GM20000 (cell line): ENCODE data around the gene DHX38.

Source experiments
- DNase-seq: peaks from one replicate; pipeline ENCODE4 v3.0.0; 2012; ENCODE audit warnings: low spot score
- TF ChIP-seq, protein P1 (sequence below): IDR thresholded peaks from 2 replicates; pipeline ENCODE4 v1.5.1; 2012; ENCODE audit warnings: mild to moderate bottlenecking, control low read depth; ENCODE audit errors: extremely low read depth, missing control alignments

Gene DHX38

DNA sequence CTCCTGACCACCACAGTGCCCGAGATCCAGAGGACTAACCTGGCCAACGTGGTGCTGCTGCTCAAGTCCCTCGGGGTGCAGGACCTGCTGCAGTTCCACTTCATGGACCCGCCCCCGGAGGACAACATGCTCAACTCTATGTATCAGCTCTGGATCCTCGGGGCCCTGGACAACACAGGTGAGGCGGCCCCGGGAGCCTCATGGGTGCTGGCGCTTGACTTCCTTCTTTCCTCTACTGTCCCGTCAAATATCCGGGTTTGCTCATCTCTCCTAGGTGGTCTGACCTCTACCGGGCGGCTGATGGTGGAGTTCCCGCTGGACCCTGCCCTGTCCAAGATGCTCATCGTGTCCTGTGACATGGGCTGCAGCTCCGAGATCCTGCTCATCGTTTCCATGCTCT is 13.7 kb downstream of the DHX38 start:
- no peak for DNase-seq
- TF ChIP-seq, protein P1, sequence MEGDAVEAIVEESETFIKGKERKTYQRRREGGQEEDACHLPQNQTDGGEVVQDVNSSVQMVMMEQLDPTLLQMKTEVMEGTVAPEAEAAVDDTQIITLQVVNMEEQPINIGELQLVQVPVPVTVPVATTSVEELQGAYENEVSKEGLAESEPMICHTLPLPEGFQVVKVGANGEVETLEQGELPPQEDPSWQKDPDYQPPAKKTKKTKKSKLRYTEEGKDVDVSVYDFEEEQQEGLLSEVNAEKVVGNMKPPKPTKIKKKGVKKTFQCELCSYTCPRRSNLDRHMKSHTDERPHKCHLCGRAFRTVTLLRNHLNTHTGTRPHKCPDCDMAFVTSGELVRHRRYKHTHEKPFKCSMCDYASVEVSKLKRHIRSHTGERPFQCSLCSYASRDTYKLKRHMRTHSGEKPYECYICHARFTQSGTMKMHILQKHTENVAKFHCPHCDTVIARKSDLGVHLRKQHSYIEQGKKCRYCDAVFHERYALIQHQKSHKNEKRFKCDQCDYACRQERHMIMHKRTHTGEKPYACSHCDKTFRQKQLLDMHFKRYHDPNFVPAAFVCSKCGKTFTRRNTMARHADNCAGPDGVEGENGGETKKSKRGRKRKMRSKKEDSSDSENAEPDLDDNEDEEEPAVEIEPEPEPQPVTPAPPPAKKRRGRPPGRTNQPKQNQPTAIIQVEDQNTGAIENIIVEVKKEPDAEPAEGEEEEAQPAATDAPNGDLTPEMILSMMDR, result no peak

DNA sequence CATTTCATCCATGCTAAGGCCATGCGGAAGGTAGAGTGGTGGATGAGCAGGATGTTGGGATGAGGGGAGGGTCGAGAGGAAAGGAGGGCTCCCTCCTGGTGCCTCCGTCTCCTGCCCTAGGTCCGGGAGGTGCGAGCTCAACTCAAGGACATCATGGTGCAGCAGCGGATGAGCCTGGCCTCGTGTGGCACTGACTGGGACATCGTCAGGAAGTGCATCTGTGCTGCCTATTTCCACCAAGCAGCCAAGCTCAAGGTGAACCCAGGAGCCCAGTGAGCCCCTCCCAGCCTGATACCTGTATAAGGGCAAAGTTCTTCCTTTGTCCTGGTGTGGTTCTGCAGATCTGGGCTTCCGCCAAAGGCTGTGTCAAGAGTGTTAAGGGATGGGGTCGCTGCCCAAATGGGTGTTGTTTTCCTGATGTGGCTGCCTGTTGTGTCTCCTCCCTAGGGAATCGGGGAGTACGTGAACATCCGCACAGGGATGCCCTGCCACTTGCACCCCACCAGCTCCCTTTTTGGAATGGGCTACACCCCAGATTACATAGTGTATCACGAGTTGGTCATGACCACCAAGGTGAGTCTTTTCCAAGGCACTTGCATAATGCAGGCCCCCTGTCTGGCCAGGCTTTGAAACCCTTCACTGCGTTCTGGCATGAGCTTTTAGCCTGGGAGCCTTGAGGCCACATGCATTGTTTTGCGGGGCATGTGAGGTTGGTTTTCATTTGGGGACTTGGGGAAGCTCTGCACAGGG is 14.9 kb downstream of the DHX38 start:
- no peak for DNase-seq
- TF ChIP-seq, protein P1, result no peak

DNA sequence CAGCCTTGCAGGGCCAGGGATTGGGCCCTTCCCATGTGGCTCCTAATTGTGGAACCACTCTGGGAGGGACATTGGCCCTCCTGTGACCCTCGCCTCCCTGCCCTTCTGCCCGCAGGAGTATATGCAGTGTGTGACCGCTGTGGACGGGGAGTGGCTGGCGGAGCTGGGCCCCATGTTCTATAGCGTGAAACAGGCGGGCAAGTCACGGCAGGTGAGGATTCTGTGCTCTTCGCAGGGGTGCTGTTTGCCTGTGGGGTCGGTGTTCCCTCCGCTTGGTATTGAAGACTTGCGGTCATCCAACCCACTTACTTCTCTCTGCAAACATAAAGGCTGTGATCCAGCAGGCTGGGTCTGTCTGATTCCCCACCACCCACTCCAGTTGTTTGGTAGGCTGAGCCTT is 15.7 kb downstream of the DHX38 start:
- TF ChIP-seq, protein P1, result no peak
- DNase-seq, result no peak

DNA sequence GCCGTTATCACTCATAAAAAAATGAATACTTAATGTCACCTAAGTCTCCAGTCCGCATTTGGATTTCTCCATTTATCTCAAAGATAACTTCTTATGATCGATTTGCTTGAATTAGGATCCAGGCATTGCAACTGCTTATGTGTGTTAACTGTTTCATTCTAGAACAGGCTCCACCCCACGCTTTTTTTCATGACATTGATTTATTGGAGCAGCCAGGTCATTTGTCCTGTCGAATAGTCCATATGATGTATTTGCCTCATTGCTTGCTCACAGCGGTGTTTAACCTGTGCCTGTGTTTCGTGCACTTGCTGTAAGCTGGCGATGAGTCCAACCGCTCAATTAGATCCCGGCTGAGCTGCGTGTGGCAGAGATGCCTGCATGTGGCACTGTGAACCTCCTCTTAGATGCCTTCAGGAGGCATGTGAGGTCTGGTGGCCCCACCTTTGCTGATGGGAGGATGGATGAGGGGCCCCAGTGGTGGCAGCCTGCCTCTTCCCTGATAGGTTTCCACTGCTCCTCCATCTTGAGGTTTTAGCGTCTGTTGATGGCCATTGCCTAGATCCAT is 16.4 kb downstream of the DHX38 start:
- TF ChIP-seq, protein P1, result no peak
- DNase-seq, result no peak

DNA sequence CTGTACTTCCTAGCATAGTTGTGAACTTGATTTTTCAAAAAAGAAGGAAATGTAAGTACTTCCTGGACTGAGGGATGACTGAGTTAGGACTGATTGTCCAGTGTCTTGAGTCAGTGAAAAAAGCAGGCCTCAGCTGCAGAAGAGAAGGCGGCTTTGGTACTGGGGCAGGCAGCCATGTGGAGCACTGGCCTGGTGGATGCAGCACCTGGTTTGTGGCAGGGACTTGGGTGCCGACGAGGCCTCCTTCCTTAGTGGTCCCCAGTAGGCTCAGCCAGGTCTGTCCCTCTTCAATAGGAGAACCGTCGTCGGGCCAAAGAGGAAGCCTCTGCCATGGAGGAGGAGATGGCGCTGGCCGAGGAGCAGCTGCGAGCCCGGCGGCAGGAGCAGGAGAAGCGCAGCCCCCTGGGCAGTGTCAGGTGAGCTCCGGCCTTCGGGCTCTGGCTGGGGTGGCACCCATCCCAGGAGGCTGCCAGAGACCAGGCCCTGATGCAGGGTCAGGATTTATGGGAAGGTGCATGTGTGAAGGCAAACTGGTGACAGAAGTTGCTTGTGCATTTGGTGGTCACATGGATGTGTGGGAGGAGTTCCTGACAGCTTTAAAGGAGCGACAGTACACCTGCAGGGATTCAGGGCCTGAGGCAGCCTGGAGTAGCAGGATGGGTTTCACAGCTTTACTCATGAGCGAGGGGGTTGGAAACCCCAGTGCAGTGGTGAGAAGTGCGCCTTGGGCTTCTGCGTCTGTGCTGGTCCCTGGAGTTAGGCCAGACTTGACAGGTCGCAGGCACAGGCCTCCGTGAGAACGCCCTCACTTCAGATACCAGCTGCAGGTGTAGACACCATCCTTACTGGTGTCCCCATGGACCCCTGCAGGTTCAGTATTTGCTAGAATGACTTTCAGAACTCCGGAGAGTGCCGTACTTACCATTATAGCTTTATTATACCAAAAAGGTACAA is 17.3 kb downstream of the DHX38 start:
- no peak for DNase-seq
- TF ChIP-seq, protein P1, result no peak

DNA sequence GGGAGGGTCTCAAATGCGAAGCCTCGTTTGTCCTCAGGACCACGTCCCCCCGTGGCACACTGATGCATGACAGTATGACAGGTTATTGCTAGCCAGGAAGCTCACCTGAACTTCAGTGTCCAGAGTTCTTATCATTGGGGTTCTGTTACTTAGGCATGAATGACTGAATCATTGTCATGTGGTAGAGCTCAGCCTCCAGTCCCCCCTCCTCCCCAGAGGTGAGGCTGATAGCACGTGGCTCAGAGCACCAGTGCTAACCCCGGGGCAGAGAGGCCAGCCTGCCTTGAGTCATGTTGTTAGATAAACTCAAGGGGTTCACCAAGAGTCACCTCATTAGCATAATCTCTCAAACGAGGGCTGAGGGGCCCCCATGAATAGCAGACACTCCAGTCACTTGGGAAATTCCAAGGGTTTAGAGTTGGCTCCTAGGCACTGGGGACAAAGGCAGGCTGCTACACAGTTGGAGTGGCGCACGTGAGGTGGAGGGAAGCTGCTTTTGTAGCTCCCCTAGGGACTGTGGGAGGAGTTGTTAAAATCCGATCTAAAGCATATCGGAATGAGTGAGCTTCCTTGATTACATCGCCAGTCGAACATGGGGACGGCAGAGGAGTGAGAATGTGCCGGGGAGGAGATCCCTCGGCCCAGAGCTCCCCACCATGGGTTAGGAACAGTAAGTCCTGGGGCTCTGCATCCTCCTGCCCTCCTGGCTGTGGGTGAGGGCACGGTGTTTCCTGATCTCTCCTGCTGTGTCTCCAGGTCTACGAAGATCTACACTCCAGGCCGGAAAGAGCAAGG is 18.2 kb downstream of the DHX38 start:
- no peak for DNase-seq
- TF ChIP-seq, protein P1, result no peak
